Sigmoid colon (tissue), 4 donors: ENCODE data around the gene CCDC150.

Experiments
- EP300 ChIP-seq, 4 donors: sonication (generic); formaldehyde crosslinking; IDR thresholded peaks; one replicate each; pipeline ENCODE4 v1.6.1; 2017; ENCODE audit warnings: antibody characterized with exemption in 4 of 4
- POLR2AphosphoS5 ChIP-seq, 4 donors: sonication (generic); formaldehyde crosslinking; IDR thresholded peaks; one replicate each; pipeline ENCODE4 v1.6.1; 2017; ENCODE audit warnings: antibody characterized with exemption in 4 of 4
- TF ChIP-seq, protein P1 (sequence below), 4 experiments: fragments of 450-650 bp in 3 of 4; fragments of 200-600 bp in 1 of 4; IDR thresholded peaks; one replicate each; pipeline ENCODE4 v1.5.1; 2016 to 2019; ENCODE audit warnings: antibody characterized with exemption in 4 of 4, mild to moderate bottlenecking in 3 of 4, moderate library complexity in 2 of 4

DNA sequence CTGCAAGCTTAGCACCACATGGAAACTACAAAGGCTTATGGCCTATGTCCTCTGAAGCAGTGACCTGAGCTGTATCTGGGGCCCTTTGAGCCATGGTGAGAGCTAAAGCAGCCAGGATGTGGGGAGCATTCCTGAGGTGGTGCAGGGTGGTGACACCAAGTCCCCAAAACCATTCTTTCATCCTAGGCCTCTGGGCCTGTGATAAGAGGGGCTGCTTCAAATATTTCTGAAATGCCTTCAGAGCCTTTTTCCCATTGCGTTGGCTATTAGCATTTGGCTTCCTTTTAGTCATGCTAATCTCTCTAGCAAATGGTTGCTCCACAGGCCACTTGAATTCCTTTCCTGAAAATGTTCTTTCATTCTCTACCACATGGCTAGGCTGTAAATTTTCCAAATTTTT is 13.4 kb downstream of the CCDC150 start:
- TF ChIP-seq, protein P1, sequence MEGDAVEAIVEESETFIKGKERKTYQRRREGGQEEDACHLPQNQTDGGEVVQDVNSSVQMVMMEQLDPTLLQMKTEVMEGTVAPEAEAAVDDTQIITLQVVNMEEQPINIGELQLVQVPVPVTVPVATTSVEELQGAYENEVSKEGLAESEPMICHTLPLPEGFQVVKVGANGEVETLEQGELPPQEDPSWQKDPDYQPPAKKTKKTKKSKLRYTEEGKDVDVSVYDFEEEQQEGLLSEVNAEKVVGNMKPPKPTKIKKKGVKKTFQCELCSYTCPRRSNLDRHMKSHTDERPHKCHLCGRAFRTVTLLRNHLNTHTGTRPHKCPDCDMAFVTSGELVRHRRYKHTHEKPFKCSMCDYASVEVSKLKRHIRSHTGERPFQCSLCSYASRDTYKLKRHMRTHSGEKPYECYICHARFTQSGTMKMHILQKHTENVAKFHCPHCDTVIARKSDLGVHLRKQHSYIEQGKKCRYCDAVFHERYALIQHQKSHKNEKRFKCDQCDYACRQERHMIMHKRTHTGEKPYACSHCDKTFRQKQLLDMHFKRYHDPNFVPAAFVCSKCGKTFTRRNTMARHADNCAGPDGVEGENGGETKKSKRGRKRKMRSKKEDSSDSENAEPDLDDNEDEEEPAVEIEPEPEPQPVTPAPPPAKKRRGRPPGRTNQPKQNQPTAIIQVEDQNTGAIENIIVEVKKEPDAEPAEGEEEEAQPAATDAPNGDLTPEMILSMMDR (IDR thresholded peaks at IDR 0.05): no peak
- TF ChIP-seq POLR2AphosphoS5 (IDR thresholded peaks at IDR 0.05) (no peak), EP300 (IDR thresholded peaks at IDR 0.05) (no peak)
